HG03025 (cell line): ENCODE results near the gene KATNA1.
A peak's percentile ranks its signal among the peaks of the same experiment; 100 is the strongest.

ENCODE experiments used
- ATAC-seq: cut with Tn5 transposase; IDR thresholded peaks from one replicate; pipeline ENCODE4 v1.9.1; 2021; ENCODE audit warnings: mild to moderate bottlenecking, moderate library complexity; ENCODE audit not compliant: unreplicated experiment, low FRiP score

KATNA1 gene

DNA sequence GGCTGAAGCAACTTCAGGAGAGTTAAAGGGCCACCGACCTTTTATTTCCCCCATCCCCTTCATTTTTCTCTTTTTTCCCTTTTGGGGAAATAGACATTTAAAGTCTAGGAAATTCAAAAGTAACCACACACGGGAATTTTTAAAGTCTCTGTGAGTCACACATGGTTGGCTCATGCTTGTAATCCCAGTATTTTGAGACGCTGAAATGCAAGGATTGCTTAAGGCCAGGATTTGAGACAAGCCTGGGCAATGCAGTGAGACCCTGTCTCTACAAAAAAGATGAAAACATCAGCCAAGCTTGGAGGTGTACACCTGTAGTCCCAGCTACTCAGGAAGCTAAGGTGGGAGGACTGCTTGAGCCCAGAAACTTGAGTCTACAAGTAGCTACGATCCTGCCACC, 34.2 kb downstream of the KATNA1 start:
- no peak for ATAC-seq

GRCh38 chr6:149608381-149608982, 40.0 kb downstream of the KATNA1 start:
- no peak for ATAC-seq

DNA sequence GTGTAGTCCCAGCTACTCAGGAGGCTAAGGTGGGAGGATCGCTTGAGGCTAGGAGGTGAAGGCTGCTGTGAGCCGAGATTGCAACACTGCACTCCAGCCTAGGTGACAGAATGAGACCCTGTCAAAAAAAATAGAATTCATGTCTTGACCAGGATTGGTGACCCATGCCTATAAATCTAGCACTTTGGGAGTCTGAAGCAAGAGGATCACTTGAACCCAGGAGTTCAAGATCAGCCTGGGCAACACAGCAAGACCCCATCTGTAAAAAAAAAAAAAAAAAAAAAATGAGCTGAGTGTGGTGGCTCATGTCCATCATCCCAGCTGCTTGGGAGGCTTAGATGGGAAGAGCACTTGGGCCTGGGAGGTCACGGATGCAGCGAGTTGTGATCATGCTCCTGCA, 48.0 kb downstream of the KATNA1 start:
- no peak for ATAC-seq

GRCh38 chr6:149593408-149593807, 55.1 kb downstream of the KATNA1 start:
- ATAC-seq = no peak

- ATAC-seq = no peak
These were observed 55.5 kb downstream of the KATNA1 start for GRCh38 chr6:149592983-149593382.

GRCh38 chr6:149586149-149586548, 62.4 kb downstream of the KATNA1 start:
- ATAC-seq = no peak

DNA sequence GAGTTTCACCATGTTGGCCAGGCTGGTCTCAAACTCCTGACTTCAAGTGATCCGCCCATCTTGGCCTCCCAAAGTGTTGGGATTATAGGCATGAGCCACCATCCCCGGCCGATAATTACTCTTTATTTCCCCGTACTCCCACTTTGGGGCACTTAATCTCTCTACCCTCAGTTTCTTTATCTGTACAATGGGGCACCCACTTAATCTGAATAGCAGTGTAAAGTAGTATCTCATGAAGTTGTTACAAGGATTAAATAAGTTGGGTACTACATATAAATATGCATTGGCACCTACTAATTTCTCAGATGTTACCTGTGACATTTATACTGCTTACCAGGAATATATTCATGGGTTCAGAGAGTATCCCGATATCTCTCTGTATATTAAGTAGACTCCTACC, 67.2 kb downstream of the KATNA1 start:
- ATAC-seq = no peak

- no peak for ATAC-seq
These were observed 67.6 kb downstream of the KATNA1 start for GRCh38 chr6:149580880-149581279.

GRCh38 chr6:149567945-149568585, 80.4 kb downstream of the KATNA1 start:
- ATAC-seq = no peak

DNA sequence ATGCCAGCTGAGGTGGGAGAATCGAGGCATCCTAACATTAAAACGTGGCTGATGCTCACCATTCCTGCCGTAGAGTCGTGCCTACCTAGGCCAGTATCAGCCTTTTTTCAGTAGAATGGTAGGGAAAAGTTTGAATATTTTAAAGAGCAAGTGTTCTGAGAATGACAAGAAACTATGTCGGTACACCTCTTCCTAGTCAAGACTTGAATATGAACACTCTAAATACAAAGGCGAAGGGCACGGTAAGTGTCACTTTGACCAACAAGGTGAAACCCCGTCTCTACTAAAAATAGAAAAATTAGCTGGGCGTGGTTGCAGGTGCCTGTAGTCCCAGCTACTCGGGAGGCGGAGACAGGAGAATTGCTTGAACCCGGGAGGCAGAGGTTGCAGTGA, 81.3 kb downstream of the KATNA1 start:
- ATAC-seq = no peak

DNA sequence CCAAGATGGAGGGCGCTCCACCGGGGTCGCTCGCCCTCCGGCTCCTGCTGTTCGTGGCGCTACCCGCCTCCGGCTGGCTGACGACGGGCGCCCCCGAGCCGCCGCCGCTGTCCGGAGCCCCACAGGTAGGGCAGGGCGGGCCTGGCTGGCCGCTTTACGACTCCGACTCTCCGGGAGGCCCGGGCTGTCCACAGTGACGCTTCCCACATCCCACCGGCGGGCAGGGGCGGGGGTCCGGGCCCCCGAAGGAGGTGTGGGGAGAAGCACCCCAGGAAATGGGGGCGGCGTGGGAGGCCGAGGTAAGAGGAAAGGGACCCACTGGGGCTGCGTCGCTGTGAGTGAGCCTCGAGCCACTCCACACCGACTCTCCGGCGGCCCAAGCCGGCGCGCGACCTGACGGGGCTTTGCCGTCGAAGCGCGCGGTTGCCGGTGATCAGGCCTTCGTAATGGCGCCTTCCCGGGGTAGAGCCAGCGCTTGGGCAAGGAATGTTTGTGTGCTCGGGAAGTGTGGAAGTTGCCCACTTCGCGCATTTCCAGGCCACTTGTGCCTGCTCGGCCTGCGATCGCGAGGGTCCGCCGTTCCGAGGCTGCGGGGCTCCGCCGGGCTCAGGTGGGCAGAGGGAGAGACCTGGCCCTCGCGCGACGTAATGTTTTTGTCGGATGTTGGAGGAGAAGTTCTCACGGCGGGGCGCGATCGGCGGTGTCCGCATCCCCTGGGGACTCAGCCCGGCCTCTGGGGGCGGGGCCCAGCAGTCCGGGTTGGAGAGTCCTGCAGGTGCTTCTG, 81.9 kb downstream of the KATNA1 start:
- peak; percentile 26 for ATAC-seq

DNA sequence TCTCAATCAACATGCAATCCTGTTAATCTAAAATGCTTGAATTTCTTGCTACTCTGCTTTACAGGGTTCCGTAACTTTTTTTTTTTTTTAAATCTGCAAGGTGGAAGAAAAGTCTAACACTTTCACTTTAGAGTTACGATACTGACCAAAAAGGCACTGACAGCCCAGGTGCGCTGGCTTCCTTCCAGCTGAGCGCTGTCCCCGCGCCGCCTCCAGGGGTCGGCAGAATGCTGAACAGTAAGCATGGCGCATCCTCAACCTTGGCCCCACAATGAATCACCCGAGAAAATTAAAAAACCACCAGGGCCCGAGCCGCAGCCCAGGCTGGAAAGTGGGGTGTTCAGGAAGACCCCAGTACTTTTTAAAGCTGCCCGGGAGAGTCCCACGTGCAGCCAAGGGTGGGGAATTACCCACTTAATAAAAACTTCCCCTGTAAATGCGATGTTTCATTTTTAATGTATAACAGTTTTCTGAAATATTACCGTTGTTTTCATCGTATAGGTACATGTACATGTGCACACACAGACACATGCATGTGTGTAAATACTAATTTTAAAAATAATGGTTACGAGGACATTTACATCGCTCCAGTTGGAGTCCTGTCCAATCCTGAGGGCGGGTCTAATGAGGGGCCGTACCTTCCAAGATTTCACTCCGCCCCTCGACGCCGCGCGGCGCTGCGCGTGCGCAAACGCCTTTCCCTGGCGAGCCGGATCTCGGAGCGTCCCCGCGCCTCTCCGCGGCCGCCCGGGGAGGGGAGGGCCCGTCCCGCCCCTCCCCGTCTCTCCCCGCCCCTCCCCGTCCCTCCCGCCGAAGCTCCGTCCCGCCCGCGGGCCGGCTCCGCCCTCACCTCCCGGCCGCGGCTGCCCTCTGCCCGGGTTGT, 82.7 kb downstream of the KATNA1 start, which contains the start of gene GINM1:
Gene GINM1, plus strand, starts transcription at position 849 of the 883 bp plus-strand sequence. CDS start 40 bp downstream, outside the sequence.
- ATAC-seq = peak; percentile 81

DNA sequence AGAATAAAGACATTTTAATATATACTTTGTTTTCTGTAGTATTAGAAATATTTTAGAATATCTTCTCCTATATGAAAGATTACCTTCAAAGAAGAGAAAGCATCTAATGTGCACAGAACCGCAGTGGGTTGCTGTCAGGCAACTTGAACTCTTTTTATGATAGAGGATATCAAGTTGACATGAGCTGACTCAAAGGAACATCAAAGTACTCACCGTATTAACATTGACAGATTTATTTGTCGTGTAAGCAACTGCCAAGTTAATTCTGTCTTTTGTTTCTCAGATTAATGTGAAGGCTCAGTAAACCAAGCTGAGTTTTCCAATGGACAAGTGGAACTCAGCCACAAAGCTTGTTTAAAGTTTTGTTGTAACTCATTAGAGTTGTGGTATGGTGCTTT, 84.6 kb downstream of the KATNA1 start:
- no peak for ATAC-seq

DNA sequence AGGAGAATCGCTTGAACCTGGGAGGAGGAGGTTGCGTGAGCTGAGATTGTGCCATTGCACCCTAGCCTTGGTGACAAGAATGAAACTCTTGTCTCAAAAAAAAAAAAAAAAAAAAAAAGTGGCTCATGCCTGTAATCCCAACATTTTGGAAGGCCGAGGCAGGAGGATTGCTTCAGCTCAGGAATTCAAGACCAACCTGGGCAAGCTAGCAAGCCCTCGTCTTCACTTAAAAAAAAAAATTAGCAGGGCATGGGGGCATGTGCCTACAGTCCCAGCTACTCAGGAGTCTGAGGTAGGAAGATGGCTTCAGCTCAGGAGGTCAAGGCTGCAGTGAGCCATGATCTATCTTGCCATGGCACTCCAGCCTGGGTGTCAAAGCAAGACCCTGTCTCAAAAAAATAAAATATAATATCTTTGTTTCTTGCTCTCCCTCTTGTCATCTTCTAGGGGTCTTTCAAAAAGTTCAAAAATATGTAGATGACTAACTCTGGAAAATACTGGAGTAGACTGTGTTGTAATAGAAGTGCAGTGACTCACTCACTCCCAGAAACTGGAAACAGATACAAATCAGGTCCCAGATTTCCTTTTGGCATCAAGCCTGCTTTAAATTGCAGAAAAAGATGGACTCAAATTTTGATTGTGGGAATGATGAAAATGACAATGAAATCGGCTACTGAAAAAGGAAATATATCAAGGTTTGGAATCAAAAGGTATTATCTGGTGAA, 85.1 kb downstream of the KATNA1 start:
- ATAC-seq = no peak

DNA sequence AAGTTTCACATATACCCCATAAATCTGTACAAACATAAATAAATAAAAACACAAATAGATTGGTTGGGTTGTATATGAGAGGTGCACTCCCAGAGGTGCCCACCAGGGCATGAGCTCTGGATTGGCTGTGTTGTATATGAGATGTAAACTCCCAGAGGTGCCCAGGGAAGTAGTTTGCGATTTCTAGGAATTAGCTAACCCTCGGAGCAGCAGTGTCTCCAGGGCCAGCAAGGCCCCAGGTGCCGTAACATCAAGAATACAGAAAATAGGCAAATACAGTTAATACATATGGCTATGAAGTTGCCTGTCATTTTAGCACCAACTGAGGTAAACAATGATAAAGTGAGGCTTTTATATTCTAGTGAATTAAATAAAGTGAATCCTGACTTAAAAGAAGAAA, 87.8 kb downstream of the KATNA1 start:
- ATAC-seq = no peak

- no peak for ATAC-seq
These were observed 89.1 kb downstream of the KATNA1 start for GRCh38 chr6:149559389-149559788.

DNA sequence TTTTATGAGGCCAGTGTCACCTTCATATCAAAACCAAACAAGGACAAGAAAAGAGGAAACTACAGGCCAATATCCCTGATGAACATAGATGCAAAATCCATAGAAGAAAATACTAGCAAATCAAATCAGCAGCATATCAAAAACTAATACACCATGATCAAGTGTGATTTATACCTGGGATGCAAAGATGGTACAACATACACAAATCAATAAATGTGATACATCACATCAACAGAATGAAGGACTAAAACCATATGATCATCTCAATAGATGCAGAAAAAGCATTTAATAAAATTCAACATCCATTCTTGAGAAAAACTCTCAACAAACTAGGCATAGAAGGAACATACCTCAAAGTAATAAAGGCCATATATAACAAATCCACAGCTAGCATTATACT, 90.5 kb downstream of the KATNA1 start:
- ATAC-seq = no peak

DNA sequence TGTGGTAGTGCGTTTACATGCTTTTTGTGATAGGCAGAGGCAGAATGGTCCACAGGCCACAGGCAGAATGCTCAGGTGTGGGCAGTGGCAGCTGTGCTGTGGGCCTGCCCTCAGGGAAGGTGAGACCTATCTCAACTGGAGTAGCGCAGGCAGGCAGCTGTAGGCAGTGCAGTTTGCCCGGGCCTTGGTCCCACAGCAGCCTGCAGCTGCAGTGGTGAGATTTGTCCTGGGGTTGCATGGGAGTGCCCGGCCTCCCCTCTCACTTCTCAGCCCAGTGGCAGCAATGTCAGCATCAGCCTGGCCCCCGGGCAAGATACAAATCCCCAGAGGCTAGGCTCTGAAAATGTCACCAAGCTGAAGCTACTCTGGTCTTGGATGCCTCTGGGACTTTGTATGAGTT, 96.6 kb downstream of the KATNA1 start:
- ATAC-seq = no peak

GRCh38 chr6:149545754-149546471, 102.6 kb downstream of the KATNA1 start, which contains the start of gene PPIL4:
TSS of gene PPIL4 (minus strand) at chr6:149546043. CDS start at chr6:149546005, 38 bp downstream.
- peak; percentile 89 for ATAC-seq
